HG02938 (cell line): Measurements from ENCODE around the gene CELA3B.
"Not testable (repeated sequence)": the region's sequence is repeated elsewhere in the genome, so short reads cannot be mapped to it uniquely, and the experiment has no call there.

Experiments used
- ATAC-seq: cut with Tn5 transposase; IDR thresholded peaks from one replicate; pipeline ENCODE4 v1.9.1; 2021; ENCODE audit warnings: mild to moderate bottlenecking, moderate library complexity; ENCODE audit not compliant: unreplicated experiment

Gene CELA3B

DNA sequence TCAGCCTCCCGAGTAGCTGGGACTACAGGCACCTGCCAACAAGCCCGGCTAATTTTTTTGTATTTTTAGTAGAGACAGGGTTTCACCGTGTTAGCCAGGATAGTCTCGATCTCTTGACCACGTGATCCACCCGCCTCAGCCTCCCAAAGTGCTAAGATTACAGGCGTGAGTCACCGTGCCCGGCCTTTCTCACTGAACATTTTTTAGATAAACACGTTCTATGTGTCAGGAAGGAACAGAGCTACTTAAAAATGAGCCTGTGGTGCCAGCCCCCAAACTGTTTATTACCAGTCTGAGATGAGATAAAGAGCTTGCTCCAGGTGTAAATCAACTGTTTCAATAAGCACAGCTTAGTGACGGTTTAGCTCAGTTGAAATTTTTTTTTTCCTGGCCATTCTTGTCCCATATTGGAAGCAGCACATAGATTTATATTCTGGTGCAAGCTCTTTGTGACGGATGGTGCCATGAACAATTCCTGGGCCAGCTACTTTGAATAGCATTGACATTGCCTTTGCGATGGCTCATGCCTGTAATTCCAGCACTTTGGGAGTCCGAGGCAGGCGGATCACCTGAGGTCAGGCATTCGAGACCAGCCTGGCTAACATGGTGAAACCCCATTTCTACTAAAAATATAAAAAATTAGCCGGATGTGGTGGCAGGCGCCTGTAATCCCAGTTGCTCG, 33.7 kb upstream of the CELA3B start:
- not testable (repeated sequence) for ATAC-seq

DNA sequence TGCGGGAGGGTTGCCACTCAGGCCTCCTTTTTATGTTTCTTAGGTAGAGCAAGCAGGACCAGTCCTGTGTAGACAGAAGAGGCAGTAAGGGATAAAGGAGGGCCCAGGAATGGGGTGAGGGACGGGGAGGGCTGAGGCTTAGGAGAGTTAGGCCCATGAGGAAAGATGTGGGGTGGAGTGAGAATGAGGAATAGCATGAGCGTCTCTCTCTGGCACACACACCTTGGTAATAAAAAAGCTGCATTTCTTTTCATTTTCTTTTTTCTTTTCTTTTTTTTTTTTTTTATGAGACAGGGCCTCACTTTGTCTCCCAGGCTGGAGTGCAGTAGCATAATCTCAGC, 32.1 kb upstream of the CELA3B start:
- ATAC-seq, result no peak

DNA sequence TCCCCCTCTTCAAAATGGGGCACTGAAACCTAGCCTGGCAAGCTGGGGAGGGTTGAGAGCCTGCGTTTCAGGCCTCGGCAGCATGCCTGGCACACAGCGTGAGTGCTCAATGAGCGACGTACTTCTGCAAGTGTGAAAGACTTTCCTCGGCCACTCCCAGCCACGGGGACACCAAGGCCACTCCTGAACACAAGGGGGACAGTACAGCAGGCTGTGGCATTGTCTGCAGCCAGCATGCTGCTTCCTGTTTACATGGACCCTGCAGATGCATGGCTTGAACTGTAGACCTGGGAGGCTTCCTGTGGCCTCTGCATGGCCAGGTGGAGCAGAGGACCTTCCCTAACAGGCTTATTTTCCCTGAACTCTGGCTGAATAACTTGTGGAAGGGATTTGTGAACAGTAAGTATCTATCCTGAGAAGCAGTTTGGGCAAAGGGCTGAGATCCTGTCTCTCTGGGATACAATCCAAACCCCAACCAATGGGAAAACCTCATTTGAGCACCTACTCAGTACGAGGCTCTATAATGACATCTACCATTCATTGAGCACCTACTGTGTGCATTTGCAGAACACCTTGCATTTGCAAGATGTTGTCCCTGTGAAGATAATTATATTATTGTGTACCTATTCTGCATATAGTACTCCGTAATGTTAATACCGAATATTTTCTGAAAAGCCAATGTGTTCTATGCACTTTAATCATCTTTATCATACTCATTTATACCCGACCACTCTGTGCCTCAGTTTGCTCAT, 29.8 kb upstream of the CELA3B start:
- no peak for ATAC-seq

DNA sequence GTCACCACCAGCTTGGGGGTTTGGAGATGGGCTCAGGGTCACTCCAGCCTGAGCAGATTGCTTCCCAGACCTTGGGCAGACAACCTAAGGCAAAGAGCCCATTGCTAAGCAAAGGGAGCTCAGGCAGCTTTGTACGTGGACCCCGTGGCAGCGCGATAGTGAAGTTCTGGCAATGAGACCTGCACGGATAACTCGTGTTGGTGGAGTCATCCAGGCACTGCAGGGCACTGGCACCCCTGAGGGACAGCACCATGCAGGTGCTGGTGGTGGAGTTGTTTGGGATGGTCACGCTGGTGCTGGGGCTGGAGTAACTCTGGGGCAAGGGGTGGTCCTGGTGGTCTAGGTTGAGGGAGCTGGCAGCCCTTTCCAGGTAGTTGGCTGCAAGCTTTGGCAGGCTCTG, 26.1 kb upstream of the CELA3B start:
- no peak for ATAC-seq

DNA sequence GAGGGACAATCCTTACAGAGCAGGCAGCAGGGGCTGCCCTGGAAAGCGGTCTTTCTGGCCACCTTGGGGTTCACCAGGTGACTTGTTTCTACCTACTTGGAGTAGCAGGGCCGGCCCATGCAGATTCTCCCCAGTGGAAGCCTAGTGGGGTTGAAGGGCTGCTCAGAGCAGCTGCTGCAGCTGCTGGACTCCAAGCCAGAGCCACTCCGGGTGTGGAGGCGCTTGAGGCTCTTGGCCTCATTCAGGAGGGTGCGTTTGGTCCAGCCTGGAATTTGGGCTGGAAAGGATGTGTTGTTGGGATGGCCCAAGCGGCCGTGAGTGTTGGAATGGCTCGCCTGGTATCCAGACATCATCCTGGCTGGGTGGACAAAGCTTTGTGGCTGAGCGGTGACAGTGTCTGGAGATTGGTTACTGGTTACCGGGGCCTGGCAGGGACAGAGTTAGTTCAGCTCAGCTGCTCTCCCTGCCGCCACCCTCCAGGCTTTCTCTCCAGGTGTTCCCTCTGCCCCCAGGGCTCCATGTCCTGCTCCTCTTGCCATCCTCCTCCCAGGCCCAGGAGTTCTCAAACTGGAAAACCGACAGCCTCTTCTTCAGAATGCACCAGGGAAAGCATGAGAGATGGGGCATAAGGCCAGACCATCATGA, 25.5 kb upstream of the CELA3B start:
- no peak for ATAC-seq

DNA sequence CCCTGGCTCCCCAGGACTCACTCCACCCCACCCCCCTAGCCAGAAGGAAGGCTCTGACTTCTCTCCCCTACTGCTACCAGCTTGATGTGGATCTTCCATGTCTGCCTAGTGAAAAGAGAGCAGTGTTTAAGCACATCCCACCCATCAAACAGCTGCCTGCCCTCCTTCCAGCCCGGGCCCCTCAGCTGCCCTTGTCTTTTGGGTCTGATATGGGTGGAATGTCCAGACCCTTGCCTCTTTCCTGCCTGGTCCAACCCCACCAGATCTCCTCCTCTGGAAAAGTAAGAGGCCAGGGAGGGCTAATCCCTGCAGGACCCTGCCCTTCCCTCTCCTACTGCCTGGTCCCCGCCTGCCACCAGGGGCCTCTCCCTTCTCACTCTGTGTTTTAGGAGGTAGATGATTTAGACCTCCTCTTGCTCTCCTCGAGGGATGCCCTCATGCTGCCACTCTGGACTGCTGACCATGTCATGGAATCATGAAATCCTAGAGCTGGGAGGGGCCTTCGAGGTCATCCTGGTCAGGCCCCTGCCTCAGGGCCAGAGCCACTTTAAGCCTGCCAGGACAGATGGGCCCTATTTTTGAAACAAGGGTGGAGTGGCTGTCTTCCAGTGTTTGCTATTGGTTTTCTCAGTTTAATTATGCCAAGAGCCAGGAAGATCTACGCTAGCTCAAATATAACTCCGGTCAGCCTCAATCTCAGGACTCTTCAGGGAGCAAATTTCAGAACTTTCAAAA, 23.9 kb upstream of the CELA3B start:
- no peak for ATAC-seq

DNA sequence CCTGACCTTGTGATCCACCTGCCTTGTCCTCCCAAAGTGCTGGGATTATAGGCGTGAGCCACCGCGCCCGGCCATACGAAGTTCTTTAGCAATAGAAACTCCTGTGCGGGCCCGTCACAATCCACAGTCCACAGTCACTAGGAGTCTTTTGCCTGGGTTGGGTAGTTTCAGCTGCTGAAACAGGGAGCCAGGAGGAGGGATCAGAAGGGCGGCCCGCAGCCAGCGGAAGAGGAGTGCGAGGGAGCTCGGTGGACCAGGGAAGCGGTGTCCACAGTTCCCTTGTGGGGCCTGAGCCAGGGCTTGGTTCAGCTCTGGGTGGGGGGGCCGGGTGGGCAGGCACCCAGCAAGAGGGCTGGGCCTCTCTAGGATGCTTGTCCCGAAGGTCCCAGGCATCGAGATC, 21.8 kb upstream of the CELA3B start:
- no peak for ATAC-seq

DNA sequence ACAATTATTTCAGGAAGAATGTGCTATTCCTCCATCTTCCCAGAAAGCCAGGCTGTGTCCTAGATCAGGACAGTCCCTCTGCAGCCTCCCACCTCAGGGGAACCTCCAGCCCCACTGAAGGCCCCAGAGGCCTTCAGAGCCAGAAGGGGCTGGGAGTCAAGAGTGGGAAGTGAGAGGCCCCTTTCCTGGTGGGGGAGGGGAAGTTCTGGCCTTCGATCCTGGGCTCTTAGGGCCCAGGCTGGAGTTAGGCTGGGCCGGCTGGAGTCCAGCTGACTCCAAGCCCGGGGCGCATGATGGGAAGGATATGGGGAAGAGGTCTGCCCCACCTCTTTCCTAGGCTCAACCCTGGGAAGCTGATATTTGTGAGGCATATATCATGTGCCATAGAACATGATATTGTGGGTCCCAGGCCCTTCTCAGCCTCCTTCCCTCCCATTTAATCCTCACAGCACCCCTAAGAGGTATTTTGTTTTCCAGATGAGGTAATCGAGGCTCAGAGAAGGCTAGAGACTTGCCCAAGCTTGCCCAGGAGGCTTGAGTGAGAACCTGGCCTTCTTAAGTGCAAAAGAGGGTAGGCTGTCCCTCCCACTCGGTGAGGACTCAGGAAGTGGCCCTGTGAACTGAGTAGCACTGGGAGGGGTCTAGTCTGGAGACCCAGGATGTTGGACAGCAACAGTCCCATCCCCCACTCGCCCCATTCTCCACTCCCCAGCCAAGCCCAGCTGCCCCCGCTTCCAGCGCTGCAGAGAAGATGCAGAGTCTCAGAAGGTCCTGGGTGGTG, 21.1 kb upstream of the CELA3B start:
- ATAC-seq, result no peak

DNA sequence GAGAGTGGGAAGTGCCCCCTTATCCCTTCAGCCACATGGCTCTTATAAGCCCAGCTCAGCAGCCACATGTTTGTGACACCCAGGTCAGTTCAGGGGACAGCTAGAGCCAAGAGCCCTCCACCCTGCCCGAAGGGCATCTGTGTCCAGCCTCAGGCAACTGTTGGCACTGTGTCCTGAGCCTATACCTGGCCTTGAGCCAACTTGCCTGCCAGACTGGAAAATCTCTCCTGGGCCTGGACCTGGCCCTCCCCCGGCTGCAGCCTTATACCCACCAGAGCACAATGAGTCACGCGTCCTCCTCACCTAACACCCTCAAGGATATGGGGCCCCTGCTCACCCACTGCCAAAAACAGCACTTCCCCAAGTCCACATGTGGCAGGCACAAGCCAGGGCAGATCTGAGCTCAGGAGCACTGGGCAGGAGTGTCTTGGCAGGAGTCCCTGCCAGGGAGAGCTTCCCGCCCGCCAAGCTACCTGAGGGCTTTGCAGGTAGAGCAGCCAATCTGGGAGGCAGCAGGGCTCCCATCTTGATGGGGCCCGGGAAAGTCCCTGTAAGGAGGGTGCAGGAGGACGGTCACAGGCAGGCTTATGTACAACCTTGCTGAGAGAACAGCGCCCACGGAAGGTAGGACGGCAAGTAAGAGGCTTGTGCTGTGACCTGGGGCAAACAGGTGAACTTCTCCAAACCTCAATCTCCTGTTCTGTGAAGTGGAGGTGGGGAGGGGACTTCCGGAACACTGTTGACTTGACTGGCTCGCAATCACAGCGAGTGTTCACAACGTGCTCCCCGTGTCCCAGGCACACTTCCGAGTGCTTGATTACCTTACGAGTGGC, 19.9 kb upstream of the CELA3B start:
- ATAC-seq, result no peak

DNA sequence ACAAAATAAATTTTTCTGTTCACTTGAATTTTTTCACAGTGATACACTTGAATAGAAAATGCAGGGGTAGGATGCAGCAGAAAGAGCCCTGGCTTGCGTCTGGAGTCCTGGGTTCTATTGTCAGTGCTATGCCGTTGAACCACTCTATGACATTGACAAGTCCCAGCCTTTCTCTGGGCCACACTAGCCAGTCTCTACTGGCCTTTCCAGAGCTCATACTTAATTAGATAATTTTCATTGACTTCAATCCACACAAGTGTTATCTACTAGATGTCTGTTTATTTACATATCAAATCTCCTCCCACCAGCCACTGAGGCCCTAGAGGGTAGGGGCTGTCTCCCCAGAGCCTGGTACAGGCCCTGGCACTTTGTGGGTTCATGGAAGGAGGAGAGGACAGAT, 15.5 kb upstream of the CELA3B start:
- no peak for ATAC-seq

DNA sequence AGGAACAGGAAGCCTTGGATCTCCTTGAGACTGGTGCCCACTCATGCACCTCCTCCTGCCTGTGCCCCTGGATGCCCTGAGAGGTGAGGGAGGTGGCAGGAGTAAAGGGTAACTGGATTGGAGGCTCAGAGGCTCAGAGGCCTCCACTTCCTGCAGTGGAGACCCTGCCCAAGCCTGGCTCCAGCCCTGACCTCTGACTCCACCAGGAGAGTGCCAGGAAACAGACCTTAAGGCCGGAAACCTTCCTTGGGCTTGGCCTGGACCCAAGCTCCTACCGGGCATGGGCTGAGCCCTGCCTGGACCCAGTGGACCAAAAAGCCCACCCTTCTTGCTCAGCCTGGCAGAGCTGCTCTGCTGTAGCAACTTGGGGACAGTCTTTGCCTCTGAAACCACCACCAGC, 15.0 kb upstream of the CELA3B start:
- no peak for ATAC-seq

DNA sequence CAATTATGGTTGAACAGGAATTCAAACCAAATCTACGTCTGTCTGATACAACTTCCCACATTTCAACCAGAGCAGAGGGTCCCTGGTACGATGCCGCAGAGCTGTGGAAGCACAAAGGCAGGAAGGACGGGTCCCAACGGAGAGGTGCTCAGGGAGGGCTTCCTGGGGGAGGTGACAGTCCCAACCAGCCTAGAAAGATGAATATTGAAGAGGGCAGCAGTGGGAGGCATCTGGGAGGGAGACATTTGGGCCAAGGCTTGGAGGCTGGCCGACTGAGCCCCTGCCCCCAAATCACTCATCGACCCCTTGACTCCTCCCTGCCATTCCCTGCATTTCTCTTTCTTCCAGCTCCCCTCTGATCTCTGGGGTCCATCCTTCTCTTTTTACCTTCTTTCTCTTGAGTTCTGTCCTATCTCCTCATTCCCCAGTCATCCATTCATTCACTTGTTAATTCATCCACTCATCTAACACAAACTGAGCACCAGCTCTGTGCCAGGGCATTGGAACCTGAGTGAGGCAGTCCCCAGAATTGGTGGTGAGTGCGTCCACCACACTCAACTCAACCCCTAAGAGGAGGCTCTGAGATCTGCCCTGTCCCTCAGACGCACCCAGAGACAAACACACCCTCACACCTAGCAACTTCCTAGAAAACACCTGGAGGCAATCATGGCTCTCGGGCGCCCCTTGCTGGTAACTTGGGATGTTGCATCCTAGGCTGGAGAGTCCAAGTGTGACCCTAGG, 13.2 kb upstream of the CELA3B start:
- ATAC-seq, result no peak

DNA sequence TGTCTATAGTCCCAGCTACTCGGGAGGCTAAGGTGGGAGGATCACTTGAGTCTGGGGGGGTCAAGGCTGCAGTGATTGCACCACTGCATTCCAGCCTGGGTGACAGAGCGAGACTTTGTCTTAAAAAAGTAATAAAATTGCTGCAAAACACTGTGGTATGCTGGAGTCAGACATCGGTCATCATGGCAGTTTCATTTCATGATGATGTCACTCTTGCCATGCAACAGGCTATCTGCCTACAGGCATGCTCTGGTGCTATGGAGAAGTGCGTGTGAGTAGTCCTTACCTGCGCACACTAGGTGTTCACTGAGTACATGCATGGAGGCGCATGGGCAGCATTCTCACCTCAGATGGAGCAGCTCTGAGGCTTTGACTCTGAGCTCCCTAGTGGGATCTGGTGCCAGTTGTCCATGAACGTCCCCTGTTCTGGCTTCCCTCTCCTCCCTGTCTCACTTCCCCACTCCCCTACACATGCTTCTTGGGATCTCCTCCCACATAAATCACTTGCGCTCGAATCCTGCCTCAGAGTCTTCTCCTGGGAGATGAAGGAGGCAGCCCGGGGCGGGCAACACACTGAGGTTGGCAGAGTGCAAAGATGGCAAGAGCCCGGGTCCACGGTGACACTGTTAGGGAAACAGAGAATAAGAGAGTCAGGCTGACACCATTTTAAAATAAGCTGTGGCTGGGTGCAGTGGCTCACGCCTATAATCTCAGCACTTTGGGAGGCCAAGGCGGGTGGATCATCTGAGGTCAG, 10.4 kb upstream of the CELA3B start:
- no peak for ATAC-seq

DNA sequence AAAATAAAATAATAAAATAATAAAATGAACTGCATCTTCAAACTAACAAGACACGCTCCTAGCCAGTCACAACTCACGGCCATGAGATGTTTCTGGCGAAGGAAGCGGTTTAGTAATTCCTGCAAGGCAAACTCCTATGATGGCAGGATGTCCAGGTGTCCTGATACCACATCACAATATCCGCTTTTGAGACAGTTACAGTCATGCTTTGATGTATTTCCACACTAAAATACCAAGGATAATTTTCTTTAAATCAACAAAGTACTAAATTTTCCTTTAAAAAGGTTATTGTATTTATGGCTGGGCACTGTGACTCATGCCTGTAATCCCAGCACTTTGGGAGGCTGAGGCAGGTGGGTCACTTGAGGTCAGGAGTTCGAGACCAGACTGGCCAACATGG, 9.6 kb upstream of the CELA3B start:
- not testable (repeated sequence) for ATAC-seq

DNA sequence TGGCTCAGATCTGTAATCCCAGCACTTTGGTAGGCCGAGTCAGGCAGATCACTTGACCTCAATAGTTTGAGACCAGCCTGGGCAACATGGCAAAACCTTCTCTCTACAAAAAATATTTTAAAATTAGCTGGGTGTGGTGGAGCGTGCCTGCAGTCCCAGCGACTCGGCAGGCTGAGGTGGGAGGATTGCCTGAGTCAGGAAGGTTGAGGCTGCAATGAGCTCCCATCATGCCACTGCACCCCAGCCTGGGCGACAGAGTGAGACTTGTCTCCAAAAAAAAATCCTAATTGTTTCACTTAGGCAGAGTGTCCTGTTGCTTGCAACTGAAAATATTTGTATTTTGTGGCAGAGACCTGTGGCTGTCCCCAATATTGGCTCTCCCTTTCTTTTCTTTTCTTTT, 7.8 kb upstream of the CELA3B start:
- ATAC-seq, result not testable (repeated sequence)

DNA sequence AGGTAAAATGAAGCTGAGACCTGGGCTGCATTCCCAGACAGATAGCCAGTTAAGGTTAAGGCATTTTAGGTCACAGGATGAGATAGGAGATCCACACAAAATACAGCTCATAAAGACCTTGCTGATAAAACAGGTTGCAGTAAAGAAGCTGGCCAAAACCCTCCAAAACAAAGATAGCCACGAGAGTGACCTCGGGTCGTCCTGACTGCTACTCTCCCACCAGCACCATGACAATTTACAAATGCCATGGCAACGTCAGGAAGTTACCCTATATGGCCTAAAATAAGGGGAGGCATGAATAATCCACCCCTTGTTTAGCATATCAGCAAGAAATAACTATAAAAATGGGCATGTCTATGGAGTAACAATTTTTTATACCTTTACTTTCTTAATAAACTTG, 6.3 kb upstream of the CELA3B start:
- not testable (repeated sequence) for ATAC-seq

DNA sequence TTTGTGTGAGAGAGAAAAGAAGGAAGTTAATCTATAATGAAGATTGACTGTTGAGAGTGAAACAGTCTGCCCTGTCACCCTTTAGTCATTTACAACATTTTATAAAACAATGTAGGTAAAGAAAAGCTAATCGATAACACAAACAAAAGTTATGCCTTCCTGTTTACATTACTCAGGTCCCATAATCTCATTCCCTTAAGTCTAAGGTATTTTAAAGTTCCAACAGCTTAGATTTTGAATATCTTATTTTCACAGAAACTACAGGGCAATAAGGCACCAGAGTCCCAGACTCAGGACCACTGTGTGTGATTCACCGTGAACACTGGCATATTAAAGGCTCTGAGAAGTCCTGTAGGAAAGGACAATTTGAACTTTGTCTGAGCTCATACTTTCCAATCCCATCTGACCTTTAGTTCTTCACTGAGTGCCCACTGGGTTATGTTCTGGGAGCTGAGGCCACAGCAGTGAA, 3.8 kb upstream of the CELA3B start:
- ATAC-seq, result not testable (repeated sequence)

DNA sequence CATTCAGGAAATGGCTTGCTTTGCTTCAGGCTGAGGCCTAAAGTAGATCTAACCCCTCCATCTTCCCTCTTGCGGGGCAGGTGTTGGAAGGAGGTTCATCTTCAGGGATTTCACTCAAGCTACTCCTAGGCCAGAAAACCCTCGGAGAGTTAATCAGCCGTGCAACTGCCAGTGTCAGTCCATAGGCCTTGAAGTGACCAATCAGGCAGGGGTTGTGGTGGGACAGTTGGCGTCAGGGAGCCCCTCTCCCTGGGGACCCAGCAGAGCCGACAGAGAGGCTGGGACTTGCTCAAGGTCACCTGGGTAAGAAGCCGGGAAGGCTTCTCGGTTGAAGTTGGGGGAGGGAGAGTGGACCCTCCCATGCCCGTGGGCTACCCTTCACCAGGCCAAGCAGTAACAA, 2.9 kb upstream of the CELA3B start:
- not testable (repeated sequence) for ATAC-seq
